Renal pelvis (tissue), 12 donors: ENCODE data around the gene IL6R. TPM values are rescaled to one million over a fixed set of nuclear protein-coding genes. Genes with fewer than 3 reads are reported as not detected.
"Not testable (repeated sequence)": the region's sequence is repeated elsewhere in the genome, so short reads cannot be mapped to it uniquely, and the experiment has no call there.

Experiments
- DNase-seq: peaks from one replicate; pipeline ENCODE4 v3.0.0-alpha.2; 2013
- long read RNA-seq, 16 experiments: transcript quantifications; one replicate each; lab custom pipeline, GENCODE V29; 2026
- polyA plus RNA-seq, 3 donors: library from polyadenylated mRNA; unstranded; fragments of 120-200 nt; gene quantifications; one replicate each; pipeline ENCODE4 v1.2.1, GENCODE V29; 2013; ENCODE audit not compliant: insufficient read length in 3 of 3

The IL6R gene
- 10 to 100 TPM in 1 of 3 donors, 1 to 10 TPM in 2; 5.9 to 11.0 (median 6.4) TPM for polyA plus RNA-seq
- long read RNA-seq, donor 1, result 0 reads
- long read RNA-seq, donor 2, result 0 reads
- long read RNA-seq, donor 3, result 0 reads
- long read RNA-seq, donor 4, result 0 reads
- long read RNA-seq, donor 5, result 0 reads
- long read RNA-seq, donor 6, full-length matches to known transcripts, result 2 of 2 reads
- long read RNA-seq, donor 6, partial matches to known transcripts, result 0 of 2 reads
- long read RNA-seq, donor 6, other reads (novel, unspliced or antisense), result 0 of 2 reads
- long read RNA-seq, donor 7, full-length matches to known transcripts, result 2 of 2 reads
- long read RNA-seq, donor 7, partial matches to known transcripts, result 0 of 2 reads
- long read RNA-seq, donor 7, other reads (novel, unspliced or antisense), result 0 of 2 reads
- long read RNA-seq, donor 8, full-length matches to known transcripts, result 1 of 1 reads
- long read RNA-seq, donor 8, partial matches to known transcripts, result 0 of 1 reads
- long read RNA-seq, donor 8, other reads (novel, unspliced or antisense), result 0 of 1 reads
- long read RNA-seq, donor 9, full-length matches to known transcripts, result 1 of 1 reads
- long read RNA-seq, donor 9, partial matches to known transcripts, result 0 of 1 reads
- long read RNA-seq, donor 9, other reads (novel, unspliced or antisense), result 0 of 1 reads
- long read RNA-seq, donor 10, partial matches to known transcripts, result 0 of 1 reads
- long read RNA-seq, donor 10, other reads (novel, unspliced or antisense), result 0 of 1 reads
- long read RNA-seq, donor 11, result 0 reads
- long read RNA-seq, donor 12, full-length matches to known transcripts, result 1 of 1 reads
- long read RNA-seq, donor 12, partial matches to known transcripts, result 0 of 1 reads
- long read RNA-seq, donor 12, other reads (novel, unspliced or antisense), result 0 of 1 reads
- long read RNA-seq, donor 13, full-length matches to known transcripts, result 1 of 1 reads
- long read RNA-seq, donor 13, partial matches to known transcripts, result 0 of 1 reads
- long read RNA-seq, donor 13, other reads (novel, unspliced or antisense), result 0 of 1 reads
- long read RNA-seq, donor 14, result 0 reads
- long read RNA-seq, donor 15, full-length matches to known transcripts, result 2 of 2 reads
- long read RNA-seq, donor 15, partial matches to known transcripts, result 0 of 2 reads
- long read RNA-seq, donor 15, other reads (novel, unspliced or antisense), result 0 of 2 reads
- long read RNA-seq, donor 16, result 0 reads

DNA sequence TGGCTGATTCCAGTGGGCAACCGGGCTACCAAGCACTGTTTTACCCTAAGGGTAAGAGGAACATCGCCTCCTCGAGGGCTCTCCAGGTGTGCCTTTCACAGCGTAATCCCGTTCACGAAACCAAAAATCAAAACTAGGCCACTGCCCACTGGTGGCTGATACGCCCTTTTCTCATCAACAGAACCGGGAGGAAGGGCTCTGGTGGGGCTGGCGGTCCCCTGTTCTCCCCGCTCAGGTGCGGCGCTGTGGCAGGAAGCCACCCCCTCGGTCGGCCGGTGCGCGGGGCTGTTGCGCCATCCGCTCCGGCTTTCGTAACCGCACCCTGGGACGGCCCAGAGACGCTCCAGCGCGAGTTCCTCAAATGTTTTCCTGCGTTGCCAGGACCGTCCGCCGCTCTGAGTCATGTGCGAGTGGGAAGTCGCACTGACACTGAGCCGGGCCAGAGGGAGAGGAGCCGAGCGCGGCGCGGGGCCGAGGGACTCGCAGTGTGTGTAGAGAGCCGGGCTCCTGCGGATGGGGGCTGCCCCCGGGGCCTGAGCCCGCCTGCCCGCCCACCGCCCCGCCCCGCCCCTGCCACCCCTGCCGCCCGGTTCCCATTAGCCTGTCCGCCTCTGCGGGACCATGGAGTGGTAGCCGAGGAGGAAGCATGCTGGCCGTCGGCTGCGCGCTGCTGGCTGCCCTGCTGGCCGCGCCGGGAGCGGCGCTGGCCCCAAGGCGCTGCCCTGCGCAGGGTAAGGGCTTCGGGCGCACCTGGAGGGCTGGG lies at the start of gene IL6R:
Gene IL6R (plus strand): TSS at position 360 of the 763 bp plus-strand sequence. CDS start 287 bp downstream, at position 647.
- DNase-seq, result peak; percentile 73

GRCh38 chr1:154358519-154358918 lies 46.6 kb upstream of the IL6R start:
- no peak for DNase-seq

DNA sequence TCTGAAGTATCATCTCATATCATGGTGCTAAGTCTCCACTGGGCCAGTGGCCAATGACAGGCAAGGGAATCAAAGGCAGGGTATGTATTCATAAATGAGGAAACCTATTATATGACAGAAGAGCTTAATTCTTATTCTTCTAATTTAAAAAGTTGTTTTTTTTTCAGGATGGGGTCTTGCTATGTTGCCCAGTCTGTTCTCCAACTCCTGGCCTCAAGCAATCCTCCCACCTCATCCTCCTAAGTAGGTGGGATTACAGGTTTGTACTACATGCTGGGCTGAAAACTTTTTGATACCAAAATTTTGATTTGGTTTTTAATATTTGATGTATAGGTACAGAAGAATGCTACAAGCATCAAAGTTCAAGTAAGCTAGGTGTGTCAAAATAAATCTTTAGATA lies 44.9 kb upstream of the IL6R start:
- DNase-seq, result no peak

DNA sequence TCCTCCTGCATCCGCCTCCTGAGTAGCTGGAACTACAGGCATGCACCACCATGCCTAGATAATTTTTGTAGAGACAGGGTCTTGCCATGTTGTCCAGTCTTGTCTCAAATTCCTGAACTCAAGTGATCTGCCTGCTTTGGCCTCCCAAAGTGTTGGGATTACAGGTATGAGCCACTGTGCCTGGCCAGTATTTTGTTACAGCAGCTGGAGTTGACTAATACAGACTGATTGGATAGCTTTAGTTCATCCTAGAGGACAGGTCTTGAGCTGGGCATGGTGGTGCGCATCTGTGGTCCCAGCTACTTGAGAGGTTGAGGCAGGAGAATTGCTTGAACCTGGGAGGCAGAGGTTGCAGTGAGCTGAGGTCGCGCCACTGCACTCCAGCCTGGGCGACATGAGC lies 44.3 kb upstream of the IL6R start:
- DNase-seq, result not testable (repeated sequence)

DNA sequence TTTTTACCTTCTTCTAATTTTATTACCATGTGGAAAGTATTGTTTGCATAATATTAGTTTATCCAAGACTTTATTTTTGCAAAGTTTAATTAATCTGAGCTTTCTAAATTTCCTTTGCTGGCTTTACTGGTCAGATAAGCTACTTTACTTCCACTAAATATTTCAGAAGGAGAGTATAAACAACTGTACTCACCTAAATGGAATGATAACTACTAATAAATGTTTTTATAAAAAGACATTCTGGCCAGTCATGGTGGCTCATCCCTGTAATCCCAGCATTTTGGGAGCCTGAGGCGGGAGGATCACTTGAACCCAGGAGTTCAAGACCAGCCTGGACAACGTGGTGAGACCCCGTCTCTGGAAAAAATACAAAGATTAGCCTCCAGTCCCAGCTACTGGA lies 43.8 kb upstream of the IL6R start:
- DNase-seq, result no peak

GRCh38 chr1:154371436-154371835 lies 33.7 kb upstream of the IL6R start:
- DNase-seq, result no peak

GRCh38 chr1:154373777-154374357 lies 31.3 kb upstream of the IL6R start:
- not testable (repeated sequence) for DNase-seq

- DNase-seq, result no peak
Measured at GRCh38 chr1:154379301-154379700, 25.8 kb upstream of the IL6R start.

DNA sequence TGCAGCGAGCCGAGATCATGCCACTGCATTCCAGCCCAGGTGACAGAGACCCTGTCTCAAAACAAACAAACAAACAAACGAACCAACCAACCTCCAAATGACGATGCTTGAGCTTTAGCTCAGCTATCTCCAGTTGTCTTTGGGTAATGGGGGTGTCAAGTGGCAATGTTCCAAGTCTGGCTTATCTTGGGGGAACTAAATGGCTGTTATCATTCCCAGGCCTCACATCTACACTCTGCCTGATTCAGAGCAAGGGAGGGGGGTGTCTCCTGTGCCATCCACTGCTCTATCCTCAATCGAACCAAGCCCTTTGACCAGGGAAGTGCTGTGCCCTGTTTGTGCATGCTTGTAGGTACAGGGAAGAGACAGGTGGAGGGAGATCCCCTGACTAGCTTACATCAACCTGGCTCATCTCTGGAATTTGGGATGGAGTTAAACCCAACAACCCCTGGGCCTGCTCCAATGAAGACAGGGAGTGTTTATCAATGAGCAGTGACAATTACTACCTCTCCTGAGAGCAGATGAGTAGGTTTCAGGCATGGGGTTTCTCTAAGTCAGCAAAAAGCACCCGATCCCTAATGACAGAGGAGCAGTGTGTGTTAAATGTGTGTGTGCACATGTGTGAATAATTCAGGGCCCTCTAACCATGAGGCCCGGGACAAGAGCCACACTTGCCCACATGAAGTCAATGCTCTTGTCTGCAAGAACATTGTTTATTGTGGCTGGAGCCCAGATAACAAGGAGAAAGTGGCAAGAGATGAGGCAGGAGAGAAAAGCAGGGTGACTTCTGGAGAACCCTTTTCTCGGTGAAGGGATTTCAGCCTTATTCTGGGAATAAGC lies 20.3 kb upstream of the IL6R start:
- DNase-seq, result no peak

GRCh38 chr1:154386643-154387352 lies 18.3 kb upstream of the IL6R start:
- no peak for DNase-seq

DNA sequence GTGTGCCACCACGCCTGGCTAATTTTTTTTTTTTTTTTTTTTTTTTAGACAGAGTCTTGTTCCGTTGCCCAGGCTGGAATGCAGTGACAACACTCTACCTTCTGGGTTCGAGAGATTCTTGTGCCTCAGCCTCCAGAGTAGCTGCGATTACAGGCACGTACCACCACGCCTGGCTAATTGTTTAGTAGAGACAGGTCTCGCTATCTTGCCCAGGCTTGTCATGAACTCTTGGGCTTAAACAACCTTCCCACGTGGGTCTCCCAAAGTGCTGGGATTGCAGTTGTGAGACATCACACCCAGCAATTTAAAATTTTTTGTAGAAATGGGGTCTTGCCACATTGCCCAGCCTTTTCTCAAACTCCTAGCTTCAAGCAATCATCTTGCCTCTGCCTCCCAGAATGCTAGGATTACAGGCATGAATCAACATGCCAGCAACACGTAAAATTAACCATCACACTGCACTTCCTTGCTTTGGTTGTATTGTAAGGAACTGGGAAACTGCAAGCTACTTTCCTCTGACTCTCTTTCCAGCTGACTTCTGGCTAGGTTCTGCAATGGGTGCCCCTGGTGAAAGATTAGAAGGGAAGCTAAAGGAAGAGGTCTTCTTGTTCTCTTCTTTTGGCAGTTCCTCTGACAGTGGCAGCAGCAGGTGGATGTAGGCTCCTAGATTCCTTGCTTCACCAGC lies 13.9 kb upstream of the IL6R start:
- DNase-seq, result no peak

DNA sequence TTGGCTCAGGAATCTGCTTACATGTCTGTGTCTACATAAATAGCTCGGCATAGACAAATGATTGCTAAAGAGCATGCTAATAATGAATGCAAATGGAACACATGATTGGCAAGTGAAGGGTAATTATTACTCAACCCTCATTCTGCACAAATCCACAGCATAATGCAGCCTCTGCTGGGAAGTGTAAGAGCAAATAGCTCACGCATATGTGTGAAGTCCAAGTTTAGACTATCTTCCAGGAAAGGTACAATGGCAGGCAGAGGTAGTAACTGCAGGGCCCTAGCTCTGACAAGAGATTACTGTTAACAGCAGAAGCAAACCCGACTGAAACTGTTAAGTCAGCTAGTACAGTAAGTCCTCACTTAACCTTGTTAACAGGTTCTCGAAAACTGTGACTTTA lies 7.0 kb upstream of the IL6R start:
- DNase-seq, result no peak

DNA sequence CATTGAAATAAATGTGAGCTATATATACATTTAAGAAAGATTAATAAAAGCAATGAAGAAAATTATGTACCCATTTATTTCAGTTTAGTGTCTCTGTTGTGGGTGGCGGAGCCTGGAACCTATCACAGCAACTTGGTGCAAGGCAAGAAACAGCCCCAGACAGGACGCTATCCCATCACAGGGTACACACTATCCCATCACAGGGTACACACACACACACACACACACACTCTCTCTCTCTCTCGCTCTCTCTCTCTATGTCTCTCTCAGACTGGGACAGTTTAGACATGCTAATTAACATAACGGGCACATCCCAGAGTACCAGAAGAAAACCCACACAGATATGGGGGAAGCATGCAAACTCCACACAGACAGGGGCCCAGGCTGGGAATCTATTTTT lies 6.5 kb upstream of the IL6R start:
- no peak for DNase-seq

DNA sequence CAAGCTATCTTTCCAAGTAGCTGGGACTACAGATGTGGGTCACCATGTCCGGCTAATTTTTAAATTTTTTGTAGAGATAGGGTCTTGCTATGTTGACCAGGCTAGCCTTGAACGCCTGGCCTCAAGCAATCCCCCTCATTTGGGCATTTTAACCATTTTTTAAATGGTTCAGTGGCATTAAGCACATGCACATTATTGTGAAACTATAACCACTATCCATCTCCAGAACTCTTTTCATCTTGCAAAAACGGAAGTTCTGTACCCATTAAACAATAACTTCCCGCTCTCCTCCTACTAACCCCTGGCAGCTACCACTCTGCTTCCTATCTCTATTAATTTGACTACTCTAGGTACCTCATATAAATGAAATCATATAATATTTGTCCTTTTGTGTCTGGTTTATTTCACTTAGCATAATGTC lies 4.8 kb upstream of the IL6R start:
- no peak for DNase-seq

DNA sequence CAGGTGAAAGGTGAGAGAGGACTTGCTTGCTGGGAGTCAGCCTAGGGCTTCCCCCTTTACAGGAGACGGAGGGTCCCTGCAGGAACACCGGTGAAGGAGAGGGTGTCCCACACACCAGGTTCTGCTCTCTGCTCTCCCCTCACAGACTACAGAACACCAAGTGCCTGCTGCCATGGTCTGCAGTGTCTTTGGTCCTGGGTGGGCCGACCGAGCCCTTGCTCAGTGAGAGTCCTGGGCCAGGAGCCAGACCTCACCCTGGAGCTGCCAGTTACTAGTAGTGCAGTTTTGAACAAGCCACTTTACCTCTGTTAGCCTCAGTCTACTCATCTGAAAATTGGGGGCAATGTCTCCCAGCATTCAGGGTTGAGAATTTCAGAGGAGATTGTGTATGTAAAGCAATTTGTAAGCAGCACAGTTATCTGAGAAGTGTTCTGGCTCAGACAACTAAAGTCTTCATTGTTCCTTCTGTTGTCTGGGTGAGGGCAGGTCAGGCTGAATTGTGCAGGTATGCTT lies 2.7 kb upstream of the IL6R start:
- DNase-seq, result no peak

GRCh38 chr1:154403261-154403943 lies 1.7 kb upstream of the IL6R start:
- no peak for DNase-seq

DNA sequence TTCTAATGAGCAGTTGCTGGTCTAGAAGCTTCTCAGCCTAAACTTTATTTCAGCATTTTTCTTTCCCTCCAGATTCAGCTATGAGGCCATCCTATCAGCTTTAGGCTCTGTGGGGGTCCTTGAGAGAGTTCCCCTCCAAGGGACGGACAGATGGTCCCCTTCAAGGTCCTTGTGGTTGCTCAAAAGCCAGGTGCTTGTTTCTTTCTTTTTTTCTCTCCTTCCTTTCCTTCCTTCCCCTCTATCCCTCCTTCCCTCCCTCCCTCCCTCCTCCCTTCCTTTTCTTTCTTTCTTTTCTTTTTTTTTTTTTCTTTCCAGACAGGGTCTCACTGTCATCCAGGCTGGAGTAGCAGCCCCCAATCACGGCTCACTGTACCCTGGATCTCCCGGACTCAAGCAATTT lies 1.2 kb upstream of the IL6R start:
- DNase-seq, result no peak

GRCh38 chr1:154404511-154404931 lies 622 bp upstream of the IL6R start:
- no peak for DNase-seq
